IMR-90 (cell line): Measurements from ENCODE around the gene COX10. TPM values are rescaled to one million over a fixed set of nuclear protein-coding genes. Genes with fewer than 3 reads are reported as not detected.
A peak's percentile ranks its signal among the peaks of the same experiment; 100 is the strongest.

Experiments used
- ATAC-seq: fragments of 200-7000 bp; cut with Tn5 transposase; 2 replicates; pipeline ENCODE4 v1.9.1; 2020; ENCODE audit warnings: low read depth, mild to moderate bottlenecking, moderate library complexity
- BruUV-seq: library from RNA; stranded (reverse); fragments of 400-500 nt; replicated peaks from 2 replicates; lab custom pipeline; 2021; lab: Mats Ljungman, UMichigan
- CTCF ChIA-PET: fragments of 300-600 bp; formaldehyde crosslinking; extraction: SDS; loops from one replicate; lab custom pipeline; 2021; ENCODE audit warnings: antibody characterized with exemption; lab: Yijun Ruan, JAX
- POLR2A ChIA-PET: fragments of 300-600 bp; sonication (Branson Sonifier 250); formaldehyde crosslinking; loops from one replicate; lab custom pipeline; 2022; ENCODE audit warnings: antibody characterized with exemption; ENCODE audit not compliant: unreplicated experiment; lab: Charles Lee
- DNase-seq: peaks from one replicate; pipeline ENCODE4 v3.0.0; 2013
- H2AFZ ChIP-seq: replicated peaks from 2 replicates; pipeline ENCODE3; 2013; ENCODE audit warnings: low read length, mild to moderate bottlenecking; ENCODE audit not compliant: poor library complexity
- H2AK5ac ChIP-seq: 2 replicates; pipeline ENCODE4 v1.6.1; 2013; ENCODE audit warnings: low read depth, low read length, inconsistent platforms
- H2AK9ac ChIP-seq: replicated peaks from 2 replicates; pipeline ENCODE3; 2013; ENCODE audit warnings: mild to moderate bottlenecking, low read depth, low read length, moderate library complexity; ENCODE audit not compliant: poor library complexity
- H2BK120ac ChIP-seq: 2 replicates; pipeline ENCODE4 v1.6.1; 2013; ENCODE audit warnings: low read depth, low read length, inconsistent platforms
- H2BK15ac ChIP-seq: 3 replicates; pipeline ENCODE4 v1.6.1; 2013; ENCODE audit warnings: low read depth, low read length, inconsistent platforms
- H2BK20ac ChIP-seq: 2 replicates; pipeline ENCODE4 v1.6.1; 2013; ENCODE audit warnings: low read depth, mild to moderate bottlenecking, inconsistent platforms, low read length, moderate library complexity
- H2BK5ac ChIP-seq: 2 replicates; pipeline ENCODE4 v1.6.1; 2013; ENCODE audit warnings: mild to moderate bottlenecking, low read depth, low read length, inconsistent platforms; ENCODE audit not compliant: poor library complexity, severe bottlenecking
- H3K14ac ChIP-seq: replicated peaks from 2 replicates; pipeline ENCODE4 v1.6.1; 2013; ENCODE audit warnings: low read depth, low read length, inconsistent platforms
- H3K18ac ChIP-seq: 2 replicates; pipeline ENCODE4 v1.6.1; 2013; ENCODE audit warnings: low read depth, low read length, control low read depth
- H3K23ac ChIP-seq: 2 replicates; pipeline ENCODE4 v1.6.1; 2013; ENCODE audit warnings: low read depth, low read length, inconsistent platforms
- H3K27ac ChIP-seq: 2 replicates; pipeline ENCODE4 v1.5.1; 2013; ENCODE audit warnings: mild to moderate bottlenecking, control low read depth, low read length; ENCODE audit not compliant: insufficient read depth
- H3K27me3 ChIP-seq: 2 replicates; pipeline ENCODE4 v1.6.1; 2013; ENCODE audit warnings: low read length; ENCODE audit not compliant: control insufficient read depth, insufficient read depth
- H3K36me3 ChIP-seq: 2 replicates; pipeline ENCODE4 v1.6.1; 2013; ENCODE audit warnings: low read length, mixed read lengths; ENCODE audit not compliant: control insufficient read depth, insufficient read depth
- H3K4ac ChIP-seq: 2 replicates; pipeline ENCODE4 v1.6.1; 2013; ENCODE audit warnings: low read depth, low read length, inconsistent platforms
- H3K4me1 ChIP-seq: 2 replicates; pipeline ENCODE4 v1.6.1; 2013; ENCODE audit warnings: low read length, mixed read lengths; ENCODE audit not compliant: control insufficient read depth, insufficient read depth
- H3K4me2 ChIP-seq: 2 replicates; pipeline ENCODE4 v1.6.1; 2013; ENCODE audit warnings: low read depth, mild to moderate bottlenecking, control low read depth, low read length, moderate library complexity
- H3K4me3 ChIP-seq: 2 replicates; pipeline ENCODE4 v1.5.1; 2013; ENCODE audit warnings: low read depth, mild to moderate bottlenecking, control low read depth, low read length, moderate library complexity; ENCODE audit not compliant: insufficient read depth
- H3K56ac ChIP-seq: 2 replicates; pipeline ENCODE4 v1.6.1; 2013; ENCODE audit warnings: low read length, inconsistent platforms; ENCODE audit not compliant: insufficient read depth; ENCODE audit errors: extremely low read depth
- H3K79me1 ChIP-seq, 2 experiments: 2 replicates each; pipeline ENCODE4 v1.6.1; 2013; ENCODE audit warnings: low read length in 2 of 2, inconsistent platforms in 1 of 2, low read depth in 1 of 2
- H3K9ac ChIP-seq: 2 replicates; pipeline ENCODE4 v1.6.1; 2013; ENCODE audit warnings: low read depth, low read length, control low read depth
- H3K9me1 ChIP-seq: 2 replicates; pipeline ENCODE4 v1.6.1; 2013; ENCODE audit warnings: low read length, inconsistent platforms; ENCODE audit not compliant: insufficient read depth
- H3K9me3 ChIP-seq: 2 replicates; pipeline ENCODE4 v1.6.1; 2013; ENCODE audit warnings: low read length; ENCODE audit not compliant: control insufficient read depth, insufficient read depth
- H4K20me1 ChIP-seq: 2 replicates; pipeline ENCODE4 v1.6.1; 2013; ENCODE audit warnings: low read length, inconsistent platforms; ENCODE audit not compliant: insufficient read depth
- H4K5ac ChIP-seq: 2 replicates; pipeline ENCODE4 v1.6.1; 2013; ENCODE audit warnings: mild to moderate bottlenecking, low read depth, low read length, control low read depth
- H4K8ac ChIP-seq, 2 experiments: 2 replicates each; pipeline ENCODE4 v1.6.1; 2013; ENCODE audit warnings: low read depth in 2 of 2, low read length in 2 of 2, control low read depth in 1 of 2, inconsistent platforms in 1 of 2
- H4K91ac ChIP-seq: 2 replicates; pipeline ENCODE4 v1.6.1; 2013; ENCODE audit warnings: low read depth, low read length, inconsistent platforms; ENCODE audit not compliant: insufficient read depth
- MAZ ChIP-seq: IDR thresholded peaks from 2 replicates; pipeline ENCODE4 v1.6.1; 2012; ENCODE audit warnings: low read depth, mild to moderate bottlenecking, low read length, improper control_type of control experiment, moderate library complexity, borderline replicate concordance
- NFE2L2 ChIP-seq: fragments of 150-350 bp; IDR thresholded peaks from 2 replicates; pipeline ENCODE4 v1.6.1; 2016; ENCODE audit warnings: low read depth, mild to moderate bottlenecking, low read length
- WGBS, 2 experiments: methylation state at CpG; one replicate each; pipeline versions ENCODE4 v1.1.5 to v1.1.7; 2013; ENCODE audit warnings: missing lambda C conversion rate in 2 of 2; ENCODE audit not compliant: insufficient read length in 1 of 2; ENCODE audit errors: extremely low coverage in 2 of 2; 5-methylcytosine and 5-hydroxymethylcytosine counted together
- dilution Hi-C: fragments of 300-500 bp; cut with HindIII; formaldehyde crosslinking; loops from one replicate; pipeline ENCODE4 v1.14.3; 2018; ENCODE audit warnings: low sequenced_read_pairs; ENCODE audit not compliant: unreplicated experiment
- in situ Hi-C: fragments of 300-500 bp; cut with MboI; formaldehyde crosslinking; loops from 3 replicates; pipeline ENCODE4 v1.14.3; 2019; ENCODE audit warnings: low sequenced_read_pairs, inconsistent platforms, mixed read lengths
- intact Hi-C: fragments of 100-400 bp; cut with micrococcal nuclease; formaldehyde crosslinking; loops from 2 replicates; pipeline ENCODE4 v1.10.0; 2022
- polyA plus RNA-seq, 3 experiments: library from polyadenylated mRNA; depleted of rRNA; stranded (reverse); fragments of >200 nt; gene quantifications; 2 replicates each; pipeline ENCODE4 v1.2.3, GENCODE V29; 2012; ENCODE audit warnings: low replicate concordance in 1 of 3
- total RNA-seq: library from RNA; depleted of rRNA; stranded (reverse); fragments of >200 nt; gene quantifications from 2 replicates; pipeline ENCODE4 v1.2.3, GENCODE V29; 2012

The COX10 gene
- total and polyA plus RNA-seq, 2 of the 4 experiments (the other 2 are of a cell fraction) = 15.4 to 16.1 TPM

DNA sequence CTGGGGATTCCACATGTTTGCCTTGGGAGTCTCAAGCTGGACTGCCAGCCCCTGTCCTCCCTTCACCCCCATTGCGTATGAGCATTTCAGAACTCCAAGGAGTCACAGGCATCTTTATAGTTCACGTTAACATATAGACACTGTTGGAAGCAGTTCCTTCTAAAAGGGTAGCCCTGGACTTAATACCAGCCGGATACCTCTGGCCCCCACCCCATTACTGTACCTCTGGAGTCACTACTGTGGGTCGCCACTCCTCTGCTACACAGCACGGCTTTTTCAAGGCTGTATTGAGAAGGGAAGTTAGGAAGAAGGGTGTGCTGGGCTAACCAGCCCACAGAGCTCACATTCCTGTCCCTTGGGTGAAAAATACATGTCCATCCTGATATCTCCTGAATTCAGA lies 138.5 kb downstream of the COX10 start:
- no peak overlapping the region for H2BK20ac ChIP-seq
- no peak overlapping the region for H2BK5ac ChIP-seq
- H3K9me3 ChIP-seq = peaks cover 4% of the 10 kb centered on the region; the same call in 1 of the 2 replicates
- dilution Hi-C loops = no loop called here
- DNase-seq (no peak), ATAC-seq (no peak)
- H3K4me3 ChIP-seq = no peak overlapping the region
- no peak overlapping the region for H2AFZ ChIP-seq
- H3K27ac ChIP-seq = no peak overlapping the region
- no peak overlapping the region for H2AK9ac ChIP-seq
- no peak overlapping the region for H3K23ac ChIP-seq
- H2BK120ac ChIP-seq = no peak overlapping the region
- H4K91ac ChIP-seq = no peak overlapping the region
- H4K5ac ChIP-seq = no peak overlapping the region
- BruUV-seq = TSS peak; percentile 37
- in situ Hi-C loops = no loop called here
- H3K18ac ChIP-seq = no peak overlapping the region
- ChIA-PET POLR2A (no interaction called here), CTCF (no interaction called here)
- no peak overlapping the region for H4K8ac ChIP-seq
- no peak overlapping the region for H3K9ac ChIP-seq
- no peaks in the 10 kb centered on the region for H4K20me1 ChIP-seq
- TF ChIP-seq MAZ = no peak
- TF ChIP-seq NFE2L2 = no peak
- H3K36me3 ChIP-seq = peaks cover 8% of the 10 kb centered on the region
- no peak overlapping the region for H3K14ac ChIP-seq
- H2AK5ac ChIP-seq = no peak overlapping the region
- H3K79me1 ChIP-seq = no peaks in the 10 kb centered on the region; a peak in 1 of 4 replicates
- WGBS, 2 experiments = no CpG with 5 or more reads among the region's 5 CpGs
- peaks cover 8% of the 10 kb centered on the region; the same call in 1 of the 2 replicates for H3K9me1 ChIP-seq
- H3K56ac ChIP-seq = no peak overlapping the region
- no peaks in the 10 kb centered on the region for H3K4me1 ChIP-seq
- no peak overlapping the region for H3K4ac ChIP-seq
- intact Hi-C loops = no loop called here
- H3K4me2 ChIP-seq = no peak overlapping the region
- no peaks in the 10 kb centered on the region for H3K27me3 ChIP-seq
- no peak overlapping the region for H2BK15ac ChIP-seq
